GM18498 (cell line): ENCODE measurements around the gene STIP1.

ENCODE experiments used
- ATAC-seq: cut with Tn5 transposase; IDR thresholded peaks from one replicate; pipeline ENCODE4 v1.9.1; 2021; ENCODE audit warnings: mild to moderate bottlenecking, moderate library complexity; ENCODE audit not compliant: unreplicated experiment

Gene STIP1

DNA sequence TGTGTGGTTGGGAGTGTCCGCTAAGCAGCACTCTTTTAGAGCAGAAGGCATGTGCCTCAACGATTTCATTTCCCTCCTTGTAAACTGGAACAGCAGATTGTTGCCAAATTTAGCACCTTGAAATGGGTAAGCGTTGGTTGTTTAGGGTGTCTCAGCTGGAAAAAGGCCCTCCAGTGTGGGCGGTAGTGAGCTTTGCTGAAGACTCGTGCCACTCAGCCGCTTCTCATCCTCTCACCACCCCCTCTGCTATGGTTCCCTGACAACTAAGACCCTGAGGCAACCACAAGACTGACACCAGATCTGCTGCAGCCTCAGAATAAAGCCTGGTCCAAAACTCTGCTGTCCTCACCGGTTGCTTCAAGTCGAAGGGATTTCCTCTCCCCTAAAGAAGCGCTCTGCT lies 10.7 kb downstream of the STIP1 start:
- no peak for ATAC-seq

- no peak for ATAC-seq
Measured at GRCh38 chr11:64198511-64198910, 12.5 kb downstream of the STIP1 start.

DNA sequence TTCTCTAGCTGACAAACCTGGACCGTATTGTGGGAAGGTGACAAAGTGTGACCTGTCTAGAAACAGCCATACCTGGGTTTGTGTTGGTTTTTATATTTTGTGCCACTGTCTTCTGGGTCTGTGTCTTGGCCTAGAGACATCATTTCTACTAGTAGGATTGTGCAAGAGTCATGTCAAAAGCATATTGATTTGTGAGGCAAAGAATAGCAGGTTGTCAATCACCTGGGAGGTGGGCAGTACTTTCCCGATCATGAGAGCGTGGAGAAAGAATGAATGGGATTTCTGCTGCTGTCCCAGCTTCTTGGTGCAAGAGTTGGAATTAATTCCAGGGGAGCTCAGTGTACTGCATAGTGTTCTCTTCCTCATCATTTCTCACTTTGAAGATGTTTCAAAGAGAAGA lies 15.6 kb downstream of the STIP1 start:
- ATAC-seq = no peak

DNA sequence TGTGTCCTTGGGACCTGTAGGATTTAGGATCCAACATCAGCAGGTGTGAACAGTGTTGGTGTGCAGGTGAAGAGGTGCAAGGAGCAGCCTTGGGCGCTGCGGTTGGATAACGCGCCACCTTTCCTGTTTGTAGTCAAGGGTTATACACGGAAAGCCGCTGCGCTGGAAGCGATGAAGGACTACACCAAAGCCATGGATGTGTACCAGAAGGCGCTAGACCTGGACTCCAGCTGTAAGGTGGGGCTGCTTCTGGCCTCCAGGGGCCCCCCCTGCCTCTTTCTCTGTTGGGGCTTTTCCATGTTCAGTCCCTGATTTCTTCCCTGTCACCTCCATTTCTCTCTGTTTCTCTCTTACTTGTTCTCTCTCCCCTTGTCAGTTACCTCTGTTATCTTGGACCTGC lies 17.0 kb downstream of the STIP1 start:
- ATAC-seq = no peak

- ATAC-seq = no peak
Measured at GRCh38 chr11:64203421-64204079, 17.6 kb downstream of the STIP1 start.

DNA sequence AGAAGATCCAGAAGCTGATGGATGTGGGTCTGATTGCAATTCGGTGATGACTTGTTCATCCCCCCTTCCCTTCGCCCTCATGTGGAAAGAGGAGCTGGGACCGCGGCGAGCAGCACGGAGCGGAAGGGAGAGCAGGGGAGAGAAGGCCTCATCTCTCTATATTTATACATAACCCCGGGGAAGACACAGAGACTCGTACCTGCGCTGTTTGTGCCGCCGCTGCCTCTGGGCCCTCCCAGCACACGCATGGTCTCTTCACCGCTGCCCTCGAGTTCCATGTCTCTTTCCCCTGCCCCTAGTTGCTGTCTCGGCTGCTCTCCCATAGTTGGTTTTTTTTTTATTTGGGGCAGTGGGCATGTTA lies 18.1 kb downstream of the STIP1 start:
- ATAC-seq = no peak

GRCh38 chr11:64204464-64204989 lies 18.6 kb downstream of the STIP1 start:
- ATAC-seq = no peak

- no peak for ATAC-seq
Measured at GRCh38 chr11:64206457-64207255, 20.7 kb downstream of the STIP1 start, which contains the start of gene FERMT3. Gene FERMT3, plus strand, starts transcription at chr11:64206721. Its CDS starts 644 bp downstream, at chr11:64207365.

DNA sequence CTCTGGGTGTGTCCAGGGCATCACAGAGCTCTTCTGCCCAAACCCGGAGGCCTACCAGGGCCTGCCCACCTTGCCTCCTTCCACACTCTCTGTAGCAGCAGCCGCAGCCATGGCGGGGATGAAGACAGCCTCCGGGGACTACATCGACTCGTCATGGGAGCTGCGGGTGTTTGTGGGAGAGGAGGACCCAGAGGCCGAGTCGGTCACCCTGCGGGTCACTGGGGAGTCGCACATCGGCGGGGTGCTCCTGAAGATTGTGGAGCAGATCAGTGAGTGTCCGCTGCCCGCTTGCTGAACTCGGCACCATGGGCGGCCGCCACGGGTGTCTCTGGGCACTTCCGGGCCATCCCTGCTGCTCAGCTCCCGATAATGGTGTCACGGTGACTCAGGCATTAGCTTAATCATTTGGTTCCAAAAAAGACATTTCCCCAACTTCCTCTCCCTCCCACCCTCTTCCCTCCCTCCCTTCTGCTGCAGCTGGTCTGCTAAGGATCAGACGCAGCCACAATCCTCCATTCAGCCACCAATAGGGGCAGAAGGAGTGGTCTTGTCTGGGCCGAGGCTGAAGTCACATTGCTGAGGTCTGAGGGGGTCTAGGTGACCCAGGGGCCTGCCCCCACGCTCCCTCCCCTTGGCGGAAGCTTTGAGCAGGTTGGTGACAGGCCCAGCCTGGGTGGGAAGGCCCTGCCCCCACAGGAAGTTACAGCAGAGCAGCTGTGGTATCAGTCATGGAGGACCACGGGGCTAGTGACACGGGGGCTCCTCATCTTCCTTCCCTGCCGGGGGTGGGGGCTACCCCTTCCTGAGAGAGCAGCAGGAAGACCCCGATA lies 21.5 kb downstream of the STIP1 start:
- ATAC-seq = peak; percentile 56

- no peak for ATAC-seq
Measured at GRCh38 chr11:64208086-64208795, 22.3 kb downstream of the STIP1 start.

DNA sequence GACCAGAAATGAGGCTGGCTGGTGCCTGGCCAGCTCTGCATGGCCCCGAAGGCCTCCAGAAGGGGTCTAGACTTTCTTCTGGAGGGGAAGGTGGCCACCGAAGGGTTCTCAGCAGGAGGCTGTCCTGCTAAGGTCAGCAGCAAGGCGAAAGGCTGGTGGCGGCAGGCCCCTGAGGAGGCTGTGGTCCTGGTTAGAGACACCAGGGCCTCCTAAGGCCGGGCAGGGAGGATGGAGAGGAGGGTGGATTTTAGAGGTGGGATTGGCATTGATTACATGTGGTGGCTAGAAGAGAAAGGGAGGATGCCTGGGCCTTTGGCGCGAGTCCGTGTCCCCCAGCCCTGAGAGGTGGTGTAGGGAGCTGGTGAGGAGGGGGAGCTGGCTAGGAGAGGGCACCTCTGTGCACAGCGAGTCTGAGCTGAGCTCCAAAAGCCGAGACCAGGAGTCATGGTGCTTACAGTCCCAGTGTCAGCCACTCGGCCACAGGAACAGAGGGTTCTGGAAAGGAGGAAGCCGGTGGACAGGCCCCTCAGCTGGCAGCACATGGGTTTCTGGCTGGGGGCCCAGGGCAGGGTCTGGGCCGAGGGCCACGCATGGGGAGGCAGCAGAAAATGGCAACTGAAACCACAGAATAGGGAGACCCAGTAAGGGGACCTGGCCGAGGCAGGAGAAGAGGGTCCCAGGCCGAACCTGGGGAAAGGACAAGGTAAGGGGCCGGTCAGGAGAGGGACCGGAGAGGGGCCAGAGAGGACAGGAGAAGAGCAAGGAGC lies 23.0 kb downstream of the STIP1 start:
- no peak for ATAC-seq

- ATAC-seq = no peak
Measured at GRCh38 chr11:64209563-64209843, 23.5 kb downstream of the STIP1 start.

- no peak for ATAC-seq
Measured at GRCh38 chr11:64210301-64211020, 24.5 kb downstream of the STIP1 start.

DNA sequence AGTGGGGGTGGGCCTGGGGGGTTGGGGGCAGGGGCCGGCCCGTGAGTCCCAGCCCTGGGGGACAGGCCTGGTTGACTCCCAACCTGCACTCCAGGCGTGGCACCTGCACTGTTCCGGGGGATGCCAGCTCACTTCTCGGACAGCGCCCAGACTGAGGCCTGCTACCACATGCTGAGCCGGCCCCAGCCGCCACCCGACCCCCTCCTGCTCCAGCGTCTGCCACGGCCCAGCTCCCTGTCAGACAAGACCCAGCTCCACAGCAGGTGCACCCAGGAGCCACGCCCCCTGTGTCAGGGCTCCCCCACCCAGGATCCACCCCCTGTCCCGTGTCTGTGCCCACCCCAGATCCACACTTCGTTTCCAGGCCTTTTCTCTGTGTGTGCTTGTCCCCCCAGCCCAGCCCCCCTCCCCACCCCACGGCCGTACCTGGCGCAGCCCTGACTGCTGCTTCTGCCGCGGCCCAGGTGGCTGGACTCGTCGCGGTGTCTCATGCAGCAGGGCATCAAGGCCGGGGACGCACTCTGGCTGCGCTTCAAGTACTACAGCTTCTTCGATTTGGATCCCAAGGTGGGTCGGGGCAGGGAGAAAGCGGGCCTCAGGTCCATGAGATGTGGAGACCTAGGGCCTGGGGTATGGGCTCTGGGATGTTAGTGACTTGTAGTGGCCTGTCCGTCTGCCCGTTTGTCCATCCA lies 25.4 kb downstream of the STIP1 start:
- ATAC-seq = no peak

- no peak for ATAC-seq
Measured at GRCh38 chr11:64216879-64217278, 30.9 kb downstream of the STIP1 start.

- no peak for ATAC-seq
Measured at GRCh38 chr11:64218628-64219353, 32.8 kb downstream of the STIP1 start.

- ATAC-seq = no peak
Measured at GRCh38 chr11:64219354-64219684, 33.3 kb downstream of the STIP1 start.

DNA sequence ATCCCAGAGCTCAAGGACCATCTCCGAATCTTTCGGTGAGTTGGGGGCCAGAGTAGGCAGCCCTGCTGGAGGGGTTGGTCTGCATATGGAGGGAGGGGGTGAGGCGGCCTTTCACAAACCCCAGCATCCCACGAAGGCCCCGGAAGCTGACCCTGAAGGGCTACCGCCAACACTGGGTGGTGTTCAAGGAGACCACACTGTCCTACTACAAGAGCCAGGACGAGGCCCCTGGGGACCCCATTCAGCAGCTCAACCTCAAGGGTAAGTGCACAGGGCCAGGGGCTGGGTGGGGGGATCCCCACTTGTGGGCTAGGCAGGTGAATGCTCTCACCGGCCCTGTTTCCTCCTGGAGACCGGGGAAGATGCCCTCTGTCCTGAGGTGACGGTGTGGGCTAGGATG lies 33.8 kb downstream of the STIP1 start:
- no peak for ATAC-seq
